GM19023 (cell line): ENCODE measurements around the gene HLTF.
A peak's percentile ranks its signal among the peaks of the same experiment; 100 is the strongest.

Experiments
- ATAC-seq: cut with Tn5 transposase; IDR thresholded peaks from one replicate; pipeline ENCODE4 v1.9.1; 2021; ENCODE audit warnings: mild to moderate bottlenecking, moderate library complexity; ENCODE audit not compliant: unreplicated experiment

HLTF gene

DNA sequence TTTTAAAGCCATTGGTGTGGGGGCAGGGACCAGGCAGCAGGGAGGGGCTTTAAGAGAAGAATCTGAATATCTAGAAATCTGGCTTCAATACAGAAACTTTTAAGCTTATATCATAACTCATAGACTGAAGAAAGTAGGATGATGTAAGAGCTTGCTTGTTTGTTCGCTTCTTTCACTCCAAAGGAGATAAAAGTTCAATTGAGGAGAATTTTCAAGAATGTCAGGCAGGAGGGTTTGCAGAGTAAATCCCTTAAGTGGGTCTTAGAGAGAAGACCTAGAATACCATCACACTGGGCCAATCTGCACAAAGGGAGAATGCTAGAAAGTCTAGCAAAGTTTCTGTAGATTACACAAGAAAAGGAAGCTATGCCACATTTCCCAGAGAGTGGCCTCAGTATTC is 4.1 kb upstream of the HLTF start:
- ATAC-seq: no peak

DNA sequence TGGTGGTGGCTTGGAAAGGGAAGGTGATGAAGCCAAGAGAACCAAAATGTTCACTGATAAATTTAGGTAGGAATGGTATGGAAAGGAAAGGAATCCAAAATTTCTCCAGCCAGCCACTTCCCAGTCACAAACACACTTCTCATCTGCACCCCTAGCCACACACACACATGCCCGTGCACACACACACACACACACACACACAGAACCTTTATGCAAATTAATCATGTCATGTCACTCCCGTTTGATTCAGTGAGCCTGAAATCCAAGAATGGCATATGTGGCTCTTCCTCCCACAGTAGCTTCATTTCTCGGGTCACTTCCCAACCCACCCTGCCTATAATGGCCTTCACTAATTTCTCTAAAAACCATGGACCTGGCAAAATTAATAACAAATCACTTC is 3.1 kb upstream of the HLTF start:
- ATAC-seq: no peak

DNA sequence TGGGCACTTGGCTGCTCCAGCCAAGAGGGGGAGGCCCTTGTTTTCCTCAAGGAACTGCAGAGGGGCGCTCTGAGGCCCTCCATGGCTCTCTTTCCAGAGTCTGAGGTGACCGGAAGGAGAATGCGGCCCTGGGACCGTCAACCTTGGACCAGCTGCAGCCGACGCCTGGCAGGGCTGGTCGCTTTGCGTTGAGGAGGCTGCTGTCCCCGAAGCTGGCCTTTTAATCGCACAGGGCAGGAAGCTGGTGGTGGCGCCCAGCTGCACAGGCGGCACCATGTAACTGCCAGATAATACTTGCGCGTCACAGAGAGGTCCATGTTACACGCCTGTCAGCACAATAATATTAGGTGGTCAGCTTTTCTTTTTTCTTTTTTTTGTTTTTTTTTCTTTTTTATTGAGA is 875 bp upstream of the HLTF start:
- ATAC-seq: no peak

DNA sequence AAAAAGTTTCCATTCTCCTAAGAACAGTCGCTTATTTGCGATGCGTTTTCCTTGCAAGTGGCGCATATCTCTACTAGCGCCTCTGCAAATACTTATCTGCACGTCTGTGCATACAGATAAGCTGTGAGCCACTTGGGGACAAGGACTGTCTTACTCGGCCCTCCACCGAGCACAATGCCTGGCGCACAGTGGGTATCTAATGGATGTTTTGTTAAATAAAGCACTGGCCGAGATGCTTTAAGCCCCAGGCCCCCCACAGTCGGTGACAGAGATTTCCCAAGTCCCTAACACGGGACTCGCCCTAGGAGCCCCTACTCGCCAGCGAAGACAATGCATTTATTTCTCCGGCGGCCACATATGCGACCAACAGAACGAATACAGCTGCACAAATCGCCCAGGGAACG is 503 bp downstream of the HLTF start:
- peak; percentile 33 for ATAC-seq

DNA sequence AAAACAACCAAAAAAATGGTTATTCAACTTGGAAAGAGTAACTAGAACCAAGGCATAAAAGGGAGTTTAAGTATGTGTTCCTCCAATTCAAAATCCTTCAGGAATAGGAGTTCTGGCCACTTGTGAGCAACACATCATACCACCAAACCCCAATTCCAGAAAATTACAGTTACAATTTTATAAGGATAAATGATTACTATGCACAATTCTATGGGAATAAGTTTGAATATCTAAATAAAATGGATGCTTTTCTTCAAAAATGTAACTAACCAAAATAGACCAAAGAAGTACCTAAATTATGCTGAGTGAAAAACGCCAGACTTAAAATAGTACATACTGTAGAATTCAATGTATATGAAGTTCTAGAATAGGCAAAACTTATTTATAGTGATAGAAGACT is 4.6 kb downstream of the HLTF start:
- ATAC-seq: no peak

DNA sequence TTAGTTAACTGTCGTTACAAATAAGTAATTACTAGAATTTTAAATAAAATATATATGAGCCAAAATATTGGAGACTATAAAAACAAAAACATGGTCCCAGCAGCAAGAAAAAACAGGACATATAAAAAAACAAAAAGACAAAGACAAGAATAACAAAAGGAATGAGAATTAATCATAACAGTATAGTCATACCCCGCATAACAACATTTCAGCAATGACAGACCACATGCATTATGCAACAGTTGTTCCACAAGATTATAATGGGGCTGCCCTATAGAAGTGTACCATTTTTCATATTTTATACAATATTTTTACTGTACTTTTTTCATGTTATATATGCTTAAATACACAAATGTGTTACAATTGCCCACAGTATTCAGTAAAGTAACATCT is 5.6 kb downstream of the HLTF start:
- ATAC-seq: no peak

DNA sequence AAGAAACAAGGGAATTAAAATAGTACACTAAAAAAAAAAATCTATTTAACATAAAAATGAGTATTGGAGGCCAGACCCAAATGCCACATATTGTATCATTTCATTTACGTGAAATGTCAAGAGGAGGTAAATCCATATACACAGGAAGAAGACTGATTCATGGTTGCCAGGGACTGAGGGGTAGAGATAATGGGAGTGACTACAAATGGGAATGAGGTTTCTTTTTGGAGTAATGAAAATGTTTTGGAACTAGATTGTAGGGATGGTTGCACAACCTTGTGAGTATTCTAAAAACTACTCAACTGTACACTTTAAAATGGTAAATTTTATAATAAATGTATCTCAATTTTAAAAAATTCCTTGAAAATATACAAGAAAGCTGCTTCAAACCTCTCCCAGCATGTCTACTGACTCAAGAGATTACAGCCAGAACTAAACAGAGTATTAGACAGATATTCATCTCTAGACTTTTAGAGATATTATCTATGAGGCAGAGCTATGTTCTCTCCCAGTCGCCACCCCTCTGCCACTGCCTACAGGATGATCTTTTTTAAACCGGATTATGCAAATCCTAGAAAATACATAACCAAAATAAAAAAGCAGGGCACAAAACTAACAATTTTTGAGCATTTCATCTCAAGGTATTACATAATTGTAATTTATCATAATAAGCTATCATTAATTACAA is 6.2 kb downstream of the HLTF start:
- ATAC-seq: no peak

DNA sequence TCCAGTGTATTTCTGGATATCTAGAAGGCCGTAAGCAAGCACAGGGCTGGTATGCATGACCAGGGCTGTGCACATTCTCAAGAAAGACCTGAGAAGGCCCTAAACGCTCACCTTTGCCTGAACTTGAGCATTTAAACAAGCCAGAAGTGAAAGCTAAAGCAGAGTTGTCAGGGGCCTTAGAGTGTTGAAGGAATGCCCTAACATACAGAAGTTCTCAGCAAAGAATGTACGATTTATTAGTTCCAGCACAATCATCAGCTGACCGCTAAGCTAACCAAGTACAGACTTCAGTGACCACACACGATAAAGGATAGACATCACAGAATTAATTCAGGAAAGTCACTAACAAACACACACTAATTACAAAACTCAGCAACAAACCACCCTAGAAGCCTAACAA is 8.7 kb downstream of the HLTF start:
- ATAC-seq: no peak

DNA sequence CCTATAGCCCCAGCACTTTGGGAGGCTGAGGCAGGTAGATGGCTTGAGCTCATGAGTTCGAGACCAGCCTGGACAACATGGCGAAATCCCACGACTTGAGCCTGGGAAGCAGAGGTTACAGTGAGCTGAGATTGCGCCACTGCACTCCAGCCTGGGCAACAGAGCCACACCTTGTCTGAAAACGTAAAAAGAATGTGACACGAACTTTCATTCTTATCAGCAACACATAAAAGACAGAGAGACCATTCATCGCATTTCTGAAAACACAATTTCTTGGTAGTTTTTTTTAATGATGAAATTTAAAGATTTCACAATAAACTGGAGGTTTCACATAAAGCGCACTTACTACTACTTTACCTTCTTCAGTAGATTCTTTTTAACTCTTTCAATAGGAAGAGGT is 18.4 kb downstream of the HLTF start:
- no peak for ATAC-seq

DNA sequence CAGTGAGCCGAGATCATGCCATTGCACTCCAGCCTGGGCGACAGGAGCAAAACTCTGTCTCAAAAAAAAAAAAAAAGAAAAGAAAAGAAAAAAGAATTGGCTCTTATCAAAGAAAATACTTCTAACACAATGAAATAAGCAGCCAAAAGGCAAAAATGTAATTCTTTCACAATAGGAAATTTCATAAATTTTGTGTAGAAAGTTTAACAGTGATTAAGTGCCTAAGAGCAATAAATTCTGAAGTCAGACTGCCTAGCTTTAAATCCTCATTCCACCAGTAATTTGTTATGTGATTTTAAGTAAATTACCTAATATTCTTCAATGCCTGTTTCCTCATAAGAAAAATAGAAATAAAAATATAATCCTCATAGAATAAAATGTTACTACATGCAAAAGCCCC is 24.6 kb downstream of the HLTF start:
- no peak for ATAC-seq

DNA sequence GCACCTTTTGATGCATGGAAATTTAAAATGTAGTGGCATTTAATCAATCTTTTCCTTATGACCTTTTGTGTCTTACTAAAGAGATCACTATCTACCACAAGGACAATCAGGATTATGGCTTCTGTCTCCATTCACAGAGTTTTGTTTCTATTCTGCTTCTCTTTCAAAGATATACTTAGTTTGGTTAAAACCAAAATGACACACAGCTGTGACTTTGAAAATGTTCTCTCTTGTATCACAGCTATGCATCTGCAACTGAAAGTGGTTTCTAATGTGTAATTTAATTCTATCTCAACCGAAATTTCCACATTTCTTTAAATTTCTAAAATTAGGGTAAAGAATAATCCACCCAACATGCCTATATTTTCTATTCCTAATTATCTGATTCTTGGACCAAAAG is 27.7 kb downstream of the HLTF start:
- ATAC-seq: no peak

DNA sequence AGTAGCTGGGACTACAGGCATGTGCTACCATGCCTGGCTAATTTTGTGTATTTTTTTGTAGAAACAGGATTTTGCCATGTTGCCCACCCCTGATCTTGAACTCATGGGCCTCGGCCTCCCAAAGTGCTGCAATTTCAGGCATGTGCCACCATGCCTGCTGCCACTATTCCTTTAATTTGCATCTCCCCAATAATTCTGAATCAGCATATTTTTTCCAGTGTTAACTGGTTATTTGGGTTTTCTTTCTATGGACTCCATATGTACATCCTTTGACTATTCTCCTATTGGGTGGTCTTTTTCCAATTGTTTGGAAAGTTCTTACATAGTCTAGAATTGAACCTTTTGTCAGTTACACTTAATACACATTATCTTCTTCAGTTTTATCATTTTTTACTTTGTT is 28.1 kb downstream of the HLTF start:
- ATAC-seq: no peak

DNA sequence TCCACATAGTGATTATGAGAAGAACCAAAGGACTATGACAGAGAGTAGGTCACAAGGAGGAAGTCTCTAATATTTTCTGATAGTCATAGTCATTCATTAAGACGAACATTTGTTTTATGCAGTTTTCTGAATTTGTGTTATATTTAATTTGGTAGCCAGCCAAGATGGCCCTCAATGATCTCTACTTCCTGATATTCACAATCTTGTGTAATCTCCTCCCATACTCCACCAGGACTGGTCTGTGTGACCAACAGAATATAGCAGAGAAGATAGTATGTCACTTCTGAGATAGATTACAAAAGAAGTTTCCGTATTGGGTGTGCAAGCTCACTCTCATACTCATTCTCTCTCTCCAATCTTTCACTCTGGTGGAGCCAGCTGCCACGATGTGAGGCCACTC is 30.8 kb downstream of the HLTF start:
- ATAC-seq: no peak

DNA sequence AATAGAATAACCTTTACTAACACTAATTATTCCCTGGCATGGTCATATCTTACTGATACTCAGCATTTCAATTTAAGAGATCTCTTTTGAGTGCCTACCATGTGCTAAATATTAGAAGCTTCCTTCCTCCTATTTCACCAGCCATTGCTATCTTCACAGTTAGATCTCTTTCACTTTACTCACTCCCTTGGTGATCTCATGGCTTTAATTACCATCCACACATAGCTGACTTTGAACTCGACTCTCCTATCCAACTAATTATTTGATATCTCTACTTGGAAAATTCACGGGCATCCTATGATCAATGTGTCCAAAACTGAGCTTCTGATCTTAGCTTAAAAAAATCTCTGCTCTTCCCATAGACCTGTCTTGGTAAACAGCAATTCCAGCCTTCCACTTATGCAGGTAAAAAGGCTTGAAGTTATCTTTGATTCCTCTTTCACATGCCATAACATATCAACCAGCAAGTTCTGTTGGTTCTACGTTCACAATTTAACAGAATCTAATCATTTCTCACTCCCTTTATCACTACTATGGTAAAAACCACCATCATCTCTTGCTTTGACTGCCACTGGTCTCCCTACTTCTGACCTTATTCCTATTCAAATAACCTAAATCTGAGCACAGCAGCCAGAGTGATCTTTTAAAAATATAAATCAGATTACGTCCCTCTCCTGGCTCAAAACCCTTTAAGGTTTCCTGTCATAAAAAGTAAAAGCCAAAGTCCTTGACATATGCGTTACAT is 41.8 kb downstream of the HLTF start:
- no peak for ATAC-seq

DNA sequence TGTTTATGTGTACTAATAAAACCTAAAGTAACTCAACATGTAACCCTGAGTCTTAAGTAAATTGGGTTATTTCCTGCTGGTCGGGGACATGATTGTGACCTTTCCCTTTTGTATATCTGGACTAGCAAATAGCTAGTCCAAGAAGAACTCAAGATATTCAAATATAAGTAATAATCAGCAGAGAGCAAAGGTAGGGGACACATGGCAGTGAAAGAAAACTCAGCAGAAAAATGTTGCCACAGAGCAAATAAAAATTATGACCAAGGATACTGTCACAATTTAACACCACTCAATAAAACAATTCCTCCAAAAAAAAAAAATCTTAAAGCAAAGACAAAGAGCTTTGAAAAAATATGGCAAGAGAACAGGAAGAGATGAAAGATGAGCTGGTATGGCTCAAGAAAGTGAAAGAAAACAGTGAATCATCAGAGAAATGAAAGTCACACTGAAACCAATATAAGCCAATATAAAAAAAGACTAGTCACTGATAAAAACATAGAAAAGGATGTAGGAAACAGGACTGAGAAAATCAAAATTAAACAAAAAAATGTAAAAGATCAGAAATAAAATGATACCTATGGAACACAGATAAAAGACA is 43.4 kb downstream of the HLTF start:
- peak; percentile 83 for ATAC-seq

DNA sequence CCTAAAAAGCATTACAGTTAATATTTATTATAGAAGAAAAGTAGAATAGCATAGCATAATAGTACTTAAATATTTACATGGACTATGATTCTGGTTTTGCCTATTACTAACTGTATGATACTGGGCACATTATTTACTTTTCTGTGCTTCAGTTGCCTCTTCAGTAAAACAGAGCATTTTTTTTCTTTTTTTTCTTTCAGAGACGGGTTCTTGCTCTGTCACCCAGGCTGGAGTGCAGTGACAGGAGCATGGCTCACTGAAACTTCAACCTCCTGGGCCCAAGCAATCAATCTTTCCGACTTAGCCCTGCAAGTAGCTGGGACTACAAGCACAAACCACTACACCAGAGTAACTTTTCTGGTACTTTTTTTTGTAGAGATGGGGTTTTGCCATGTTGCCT is 48.0 kb downstream of the HLTF start:
- ATAC-seq: no peak

DNA sequence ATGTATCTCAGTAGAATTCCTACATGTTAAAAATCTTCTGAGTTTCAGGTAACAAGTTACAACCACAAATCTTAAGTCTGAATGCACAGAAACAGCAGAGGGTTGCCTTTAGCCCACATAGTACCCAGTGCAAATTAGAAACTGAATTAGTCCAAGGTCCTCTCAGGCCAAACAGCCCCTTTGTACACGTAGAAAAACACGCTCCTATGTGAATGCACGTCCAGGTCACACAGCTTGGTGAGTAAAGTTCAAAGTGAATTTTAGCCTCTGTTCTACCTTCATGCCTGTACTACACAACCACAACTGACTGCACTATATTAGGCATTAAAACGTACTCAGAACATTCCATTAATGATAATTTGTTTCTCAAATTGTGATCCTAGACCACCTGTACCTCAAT is 48.6 kb downstream of the HLTF start:
- ATAC-seq: no peak

DNA sequence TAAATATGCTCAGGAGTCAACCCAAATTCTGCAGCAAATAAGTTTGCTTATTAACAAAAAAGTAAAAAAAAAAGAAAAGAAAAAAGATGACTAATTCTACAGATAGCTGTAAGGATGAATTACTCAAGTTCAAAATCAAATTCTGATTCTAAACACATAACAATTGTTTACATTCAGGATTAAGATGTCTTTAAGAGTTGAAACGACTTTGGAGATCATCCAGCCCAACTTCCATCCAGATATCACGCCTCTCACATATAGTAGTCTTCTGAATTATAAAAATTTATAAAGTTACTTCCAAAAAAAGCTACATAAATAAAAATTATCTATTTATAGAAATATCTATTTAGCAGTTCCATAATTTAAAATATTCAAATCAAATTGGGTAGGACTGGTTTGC is 55.2 kb downstream of the HLTF start:
- no peak for ATAC-seq

DNA sequence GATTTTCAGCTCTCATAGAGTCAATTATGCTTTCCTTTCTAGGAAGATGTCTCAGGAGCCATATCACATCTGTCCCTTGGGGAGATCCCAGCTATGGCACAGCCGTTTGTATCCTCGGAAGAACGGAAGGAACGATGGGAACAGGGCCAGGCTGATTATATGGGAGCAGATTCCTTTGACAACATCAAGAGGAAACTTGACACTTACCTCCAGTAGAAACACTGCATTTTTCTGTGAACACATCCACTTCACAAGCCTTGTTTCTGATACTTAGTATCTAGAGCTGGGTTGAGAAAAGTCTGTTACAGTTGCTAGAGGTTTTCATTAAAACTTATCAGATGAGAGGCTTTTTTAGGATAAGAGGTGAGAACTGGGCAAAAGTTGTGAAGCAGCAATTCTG is 59.6 kb downstream of the HLTF start:
- no peak for ATAC-seq

DNA sequence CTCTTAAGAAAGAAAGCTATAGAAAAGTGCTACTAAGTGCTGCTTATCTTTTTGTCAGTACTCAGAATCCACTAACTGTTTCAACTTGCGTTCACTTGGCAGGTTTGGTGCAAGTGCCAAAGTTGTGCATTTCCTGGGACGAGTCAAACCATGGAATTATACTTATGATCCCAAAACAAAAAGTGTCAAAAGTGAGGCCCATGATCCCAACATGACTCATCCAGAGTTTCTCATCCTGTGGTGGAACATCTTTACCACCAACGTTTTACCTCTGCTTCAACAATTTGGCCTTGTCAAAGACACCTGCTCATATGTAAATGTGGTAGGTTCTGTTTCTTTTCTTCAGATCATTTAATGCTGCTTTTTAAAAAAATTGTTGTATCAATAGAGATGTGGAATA is 62.4 kb downstream of the HLTF start:
- ATAC-seq: no peak

DNA sequence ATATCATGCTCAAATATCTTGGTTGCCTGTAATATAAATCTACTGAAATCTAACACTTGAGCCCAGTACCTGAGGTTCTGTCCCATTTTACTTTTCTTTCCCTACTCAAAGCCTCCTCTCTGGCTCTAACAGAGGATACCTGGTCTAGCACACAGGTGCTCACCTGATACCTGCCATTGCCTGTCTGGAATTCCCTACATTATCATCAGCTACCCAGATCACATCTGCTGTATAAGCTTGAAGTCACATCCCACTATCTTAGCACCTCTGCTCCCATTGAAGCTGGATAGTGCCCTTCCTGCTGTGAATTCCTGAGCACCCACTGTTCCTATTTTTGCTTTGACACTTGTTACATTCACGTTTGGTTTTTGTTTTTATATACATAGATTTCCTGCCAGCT is 64.5 kb downstream of the HLTF start:
- no peak for ATAC-seq

DNA sequence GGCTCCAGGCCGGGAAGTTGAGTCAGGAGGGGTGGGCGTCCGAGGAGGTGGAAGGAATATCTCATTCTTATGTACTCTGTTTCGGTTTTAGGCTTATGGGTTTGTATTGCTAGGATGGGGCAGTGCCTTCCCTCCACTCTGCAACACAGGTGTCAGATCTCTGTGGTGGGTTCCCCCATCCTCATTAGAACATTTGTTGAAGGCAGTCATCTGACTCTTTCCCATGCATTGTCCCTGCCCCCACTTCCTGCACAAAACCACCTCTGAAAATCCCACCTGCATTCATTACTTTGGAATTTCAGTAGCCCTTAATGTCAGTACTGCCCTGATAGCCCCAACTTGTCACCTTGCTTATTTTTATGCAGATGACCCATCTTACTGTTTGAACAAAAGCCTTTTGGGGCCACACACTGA is 65.5 kb downstream of the HLTF start:
- ATAC-seq: no peak
